LNCaP clone FGC (cell line): Measurements from ENCODE around the gene MYPOP.

ENCODE experiments used
- DNase-seq: peaks from one replicate; pipeline ENCODE4 v3.0.0-alpha.2; 2011; ENCODE audit warnings: low read depth
- H3K4me3 ChIP-seq: 2 replicates; pipeline ENCODE4 v1.5.1; 2011; ENCODE audit warnings: mild to moderate bottlenecking, low read depth, low read length, control low read depth
- CTCF ChIP-seq: IDR thresholded peaks from 2 replicates; pipeline ENCODE4 v1.5.1; 2012; ENCODE audit warnings: mild to moderate bottlenecking; ENCODE audit not compliant: control insufficient read depth, insufficient read depth; ENCODE audit errors: extremely low read depth

MYPOP gene

GRCh38 chr19:45883881-45884681, 18.3 kb downstream of the MYPOP start:
- TF ChIP-seq CTCF = no peak
- peak overlapping the region; percentile 76 for H3K4me3 ChIP-seq
- DNase-seq = no peak

- H3K4me3 ChIP-seq = peak overlapping the region; percentile 76
These were observed 18.9 kb downstream of the MYPOP start for GRCh38 chr19:45883586-45883880.

GRCh38 chr19:45882652-45883585, 19.5 kb downstream of the MYPOP start:
- no peak for DNase-seq
- TF ChIP-seq CTCF = peak; percentile 98
- peak overlapping the region; percentile 76 for H3K4me3 ChIP-seq

More at GRCh38 chr19:45883586-45883880, 18.9 kb downstream of the MYPOP start:
- DNase-seq = no peak
- no peak for TF ChIP-seq CTCF

- no peak for DNase-seq
- peak overlapping the region; percentile 76 for H3K4me3 ChIP-seq
- no peak for TF ChIP-seq CTCF
These were observed 20.4 kb downstream of the MYPOP start for GRCh38 chr19:45881909-45882528.

- no peak for TF ChIP-seq CTCF
These were observed 21.1 kb downstream of the MYPOP start for GRCh38 chr19:45881082-45881908.

GRCh38 chr19:45879971-45880370, 22.4 kb downstream of the MYPOP start:
- no peak overlapping the region for H3K4me3 ChIP-seq
- no peak for TF ChIP-seq CTCF
- DNase-seq = no peak

More at GRCh38 chr19:45881082-45881908, 21.1 kb downstream of the MYPOP start:
- no peak for DNase-seq
- H3K4me3 ChIP-seq = no peak overlapping the region
